ENCODE data around the gene IL17C.

The IL17C gene

GRCh38 chr16:88619859-88620815 is 18.2 kb upstream of the IL17C start:
- DNase-seq (ENCODE audit: low read depth in 2 of 2): peak in 1 of 2 donors; percentile 29
- TF ChIP-seq CTCF (IDR thresholded peaks at IDR 0.05; ENCODE audit: low read depth, low read length): no peak
- no peak overlapping the region for H3K4me3 ChIP-seq (replicated peaks in 1 of 2; ENCODE audit: low read depth in 2 of 2, low read length in 2 of 2)

GRCh38 chr16:88622125-88622524 is 16.2 kb upstream of the IL17C start:
- no peak for TF ChIP-seq CTCF (IDR thresholded peaks at IDR 0.05; ENCODE audit: low read depth, low read length)
- DNase-seq (ENCODE audit: low read depth in 2 of 2): no peak

GRCh38 chr16:88622866-88623265 is 15.5 kb upstream of the IL17C start:
- no peak for DNase-seq (ENCODE audit: low read depth in 2 of 2)
- no peak overlapping the region for H3K4me3 ChIP-seq (replicated peaks in 1 of 2; ENCODE audit: low read depth in 2 of 2, low read length in 2 of 2)
- no peak for TF ChIP-seq CTCF (IDR thresholded peaks at IDR 0.05; ENCODE audit: low read depth, low read length)

More at GRCh38 chr16:88622125-88622524, 16.2 kb upstream of the IL17C start:
- no peak overlapping the region for H3K4me3 ChIP-seq (replicated peaks in 1 of 2; ENCODE audit: low read depth in 2 of 2, low read length in 2 of 2)

GRCh38 chr16:88623858-88624257 is 14.5 kb upstream of the IL17C start:
- no peak for DNase-seq (ENCODE audit: low read depth in 2 of 2)
- no peak for TF ChIP-seq CTCF (IDR thresholded peaks at IDR 0.05; ENCODE audit: low read depth, low read length)
- no peak overlapping the region for H3K4me3 ChIP-seq (replicated peaks in 1 of 2; ENCODE audit: low read depth in 2 of 2, low read length in 2 of 2)

GRCh38 chr16:88624481-88624880 is 13.9 kb upstream of the IL17C start:
- no peak for DNase-seq (ENCODE audit: low read depth in 2 of 2)
- TF ChIP-seq CTCF (IDR thresholded peaks at IDR 0.05; ENCODE audit: low read depth, low read length): no peak
- no peak overlapping the region for H3K4me3 ChIP-seq (replicated peaks in 1 of 2; ENCODE audit: low read depth in 2 of 2, low read length in 2 of 2)

GRCh38 chr16:88624977-88625576 is 13.3 kb upstream of the IL17C start:
- DNase-seq (ENCODE audit: low read depth in 2 of 2): no peak

More at GRCh38 chr16:88624977-88625576, 13.3 kb upstream of the IL17C start:
- H3K4me3 ChIP-seq (replicated peaks in 1 of 2; ENCODE audit: low read depth in 2 of 2, low read length in 2 of 2): no peak overlapping the region
- TF ChIP-seq CTCF (IDR thresholded peaks at IDR 0.05; ENCODE audit: low read depth, low read length): no peak

All from cardiac fibroblast (primary cell).